K562 (cell line): Measurements from ENCODE around the gene SLC12A9. TPM values are rescaled to one million over a fixed set of nuclear protein-coding genes. Genes with fewer than 3 reads are reported as not detected.

ENCODE experiments used
- ATAC-seq: fragments of 200-7000 bp; cut with Tn5 transposase; 3 replicates; pipeline ENCODE4 v1.9.1; 2020; ENCODE audit warnings: moderate library complexity
- BruUV-seq: library from RNA; stranded (reverse); fragments of 400-500 nt; replicated peaks from 2 replicates; lab custom pipeline; 2021; lab: Mats Ljungman, UMichigan
- CTCF ChIA-PET: fragments of 300-600 bp; formaldehyde crosslinking; extraction: SDS; loops from one replicate; lab custom pipeline; 2021; ENCODE audit warnings: low intra/inter-chr PET ratio; lab: Yijun Ruan, JAX
- POLR2A ChIA-PET: fragments of 300-600, 350-650 bp; sonication (Branson Sonifier 250); formaldehyde crosslinking; extraction: SDS; loops from one replicate; lab custom pipeline; 2021; ENCODE audit warnings: antibody characterized with exemption, inconsistent platforms; lab: Yijun Ruan, JAX
- DNase-seq, 4 experiments: peaks; one replicate each; pipeline versions ENCODE4 v3.0.0 to v3.0.0-alpha.2; 2011 to 2018; ENCODE audit warnings: low spot score in 3 of 4, mixed read lengths in 3 of 4; ENCODE audit errors: extremely low read depth in 1 of 4
- FAIRE-seq: peaks from 2 replicates; lab custom pipeline; 2011; peaks lifted over from hg19 to GRCh38; lab: Jason Lieb, UNC
- H2AFZ ChIP-seq: 2 replicates; pipeline ENCODE4 v1.6.0; 2011; ENCODE audit warnings: low read depth, low read length, control low read depth, inconsistent platforms
- H3K27ac ChIP-seq: fragments of 200-600 bp; 3 replicates; pipeline ENCODE4 v1.8.0; 2011; ENCODE audit warnings: low read depth, mild to moderate bottlenecking, control low read depth, inconsistent platforms, low read length, moderate library complexity, mixed read lengths; ENCODE audit errors: extremely low read depth
- H3K27me3 ChIP-seq, 2 experiments: fragments of 300-600 bp in 1 of 2; 2 replicates in 1 of 2; 3 replicates in 1 of 2; pipeline versions ENCODE4 v1.6.0 to v1.8.0; 2011; ENCODE audit warnings: inconsistent platforms in 2 of 2, low read length in 2 of 2, mild to moderate bottlenecking in 1 of 2, mixed read lengths in 1 of 2, moderate library complexity in 1 of 2; ENCODE audit not compliant: control insufficient read depth in 2 of 2, insufficient read depth in 2 of 2
- H3K36me3 ChIP-seq: fragments of 300-600 bp; 3 replicates; pipeline ENCODE4 v1.8.0; 2011; ENCODE audit warnings: mild to moderate bottlenecking, low read length, inconsistent platforms; ENCODE audit not compliant: control insufficient read depth, insufficient read depth
- H3K4me1 ChIP-seq, 2 experiments: fragments of 200-600 bp in 1 of 2; replicated peaks in 1 of 2; 2 replicates in 1 of 2; 3 replicates in 1 of 2; pipeline versions ENCODE4 v1.5.1 to v1.8.0; 2011; ENCODE audit warnings: inconsistent platforms in 2 of 2, low read length in 2 of 2, mild to moderate bottlenecking in 1 of 2, mixed read lengths in 1 of 2, moderate library complexity in 1 of 2; ENCODE audit not compliant: control insufficient read depth in 2 of 2, insufficient read depth in 2 of 2
- H3K4me2 ChIP-seq: 2 replicates; pipeline ENCODE4 v1.6.1; 2011; ENCODE audit warnings: low read length, control low read depth, inconsistent platforms, mixed read lengths; ENCODE audit not compliant: insufficient read depth
- H3K4me3 ChIP-seq: fragments of 200-600 bp; sonication (generic), shearing (Covaris generic); 2 replicates; pipeline ENCODE4 v1.5.1; 2016; ENCODE audit warnings: control low read depth, inconsistent platforms
- H3K79me2 ChIP-seq: fragments of 200-600 bp; 3 replicates; pipeline ENCODE4 v1.8.0; 2011; ENCODE audit warnings: low read length, inconsistent platforms; ENCODE audit not compliant: control insufficient read depth, insufficient read depth
- H3K9ac ChIP-seq, 2 experiments: 2 replicates each; pipeline versions ENCODE4 v1.6.0 to v1.6.1; 2011; ENCODE audit warnings: low read depth in 2 of 2, low read length in 2 of 2, control low read depth in 1 of 2, inconsistent platforms in 1 of 2, mild to moderate bottlenecking in 1 of 2, mixed read lengths in 1 of 2; ENCODE audit not compliant: insufficient read depth in 1 of 2
- H3K9me1 ChIP-seq: one replicate; pipeline ENCODE4 v1.6.0; 2011; ENCODE audit warnings: inconsistent platforms, mild to moderate bottlenecking, low read length, moderate library complexity; ENCODE audit not compliant: control insufficient read depth, insufficient read depth
- H3K9me3 ChIP-seq: replicated peaks from 2 replicates; pipeline ENCODE4 v1.5.1; 2011; ENCODE audit warnings: low read depth, low read length, inconsistent platforms; ENCODE audit not compliant: control insufficient read depth, insufficient read depth
- H4K20me1 ChIP-seq: replicated peaks from 2 replicates; pipeline ENCODE4 v1.6.1; 2011; ENCODE audit warnings: low read length, inconsistent platforms, mixed read lengths; ENCODE audit not compliant: control insufficient read depth, insufficient read depth
- ELF1 ChIP-seq: fragments of 200-800 bp; sonication (Bioruptor generic); IDR thresholded peaks from 2 replicates; pipeline ENCODE4 v1.6.1; 2016; ENCODE audit warnings: missing genetic modification characterization, missing compliant biosample characterization
- ETV5 ChIP-seq: sonication (generic); formaldehyde crosslinking; IDR thresholded peaks from 2 replicates; pipeline ENCODE4 v1.4.0; 2020; ENCODE audit warnings: low read depth, mild to moderate bottlenecking, missing genetic modification reagents
- FOXP1 ChIP-seq: sonication (generic); formaldehyde crosslinking; IDR thresholded peaks from 2 replicates; pipeline ENCODE4 v1.8.0; 2022; ENCODE audit warnings: mild to moderate bottlenecking, missing genetic modification reagents
- KDM2B ChIP-seq: fragments of 250-450 bp; sonication (Bioruptor Pico); IDR thresholded peaks from 2 replicates; pipeline ENCODE4 v1.8.0; 2021; ENCODE audit warnings: mild to moderate bottlenecking, moderate library complexity
- NFATC3 ChIP-seq: fragments of 450-650 bp; IDR thresholded peaks from 2 replicates; pipeline ENCODE4 v1.6.1; 2017; ENCODE audit warnings: mild to moderate bottlenecking
- STAT5A ChIP-seq: IDR thresholded peaks from 2 replicates; pipeline ENCODE4 v1.6.1; 2012; ENCODE audit warnings: low read length, inconsistent platforms, borderline replicate concordance
- TAL1 ChIP-seq: fragments of 450-650 bp; IDR thresholded peaks from 2 replicates; pipeline ENCODE4 v1.6.1; 2016; ENCODE audit warnings: mild to moderate bottlenecking
- TEAD4 ChIP-seq, 2 experiments: sonication (generic) in 1 of 2; formaldehyde crosslinking in 1 of 2; IDR thresholded peaks; 2 replicates each; pipeline versions ENCODE4 v1.6.1 to v1.8.0; 2012 to 2022; ENCODE audit warnings: borderline replicate concordance in 1 of 2, inconsistent platforms in 1 of 2, low read length in 1 of 2, mild to moderate bottlenecking in 1 of 2, missing genetic modification reagents in 1 of 2
- THAP12 ChIP-seq: fragments of 250-450 bp; sonication (Bioruptor Pico); IDR thresholded peaks from 2 replicates; pipeline ENCODE4 v1.9.0; 2021; ENCODE audit warnings: mild to moderate bottlenecking, inconsistent platforms
- ZFX ChIP-seq: sonication (generic); formaldehyde crosslinking; IDR thresholded peaks from 2 replicates; pipeline ENCODE4 v1.8.0; 2022; ENCODE audit warnings: mild to moderate bottlenecking, missing genetic modification reagents, moderate library complexity
- ZNF518B ChIP-seq: fragments of 250-450 bp; sonication (Bioruptor Pico); IDR thresholded peaks from 2 replicates; pipeline ENCODE4 v1.5.0; 2021; ENCODE audit warnings: mild to moderate bottlenecking, moderate library complexity
- ZNF77 ChIP-seq: fragments of 250-450 bp; sonication (Bioruptor Pico); IDR thresholded peaks from 2 replicates; pipeline ENCODE4 v1.5.0; 2020
- WGBS: fragments of 100-300 bp; shearing (Covaris generic); methylation state at CpG from one replicate; pipeline ENCODE4 v1.1.6; 2016; ENCODE audit warnings: low coverage, mixed read lengths; ENCODE audit not compliant: insufficient coverage; ENCODE audit errors: missing lambda C conversion rate; 5-methylcytosine and 5-hydroxymethylcytosine counted together
- in situ Hi-C: fragments of 300-500 bp; cut with MboI; formaldehyde crosslinking; loops from 4 replicates; pipeline ENCODE4 v1.15.0; 2018; ENCODE audit warnings: inconsistent platforms, mixed read lengths
- intact Hi-C: fragments of 100-400 bp; cut with micrococcal nuclease; formaldehyde crosslinking; loops from 2 replicates; pipeline ENCODE4 v1.14.2; 2022
- polyA plus RNA-seq, 8 experiments: library from polyadenylated mRNA; depleted of rRNA in 4 of 8; stranded (reverse) in 5 of 8; unstranded in 3 of 8; fragments of >200 nt; fragmentation: Nextera tagmentation in 2 of 8; fragmentation: Illumina TruSeq in 1 of 8; extraction: Ambion mirVana in 2 of 8; extraction: Trizol in 1 of 8; gene quantifications; 2 replicates each; pipeline versions ENCODE4 v1.2.1 to v1.2.3, GENCODE V29; 2011 to 2014; ENCODE audit warnings: inconsistent platforms in 1 of 8, missing spikeins in 1 of 8
- total RNA-seq, 7 experiments: library from RNA; depleted of rRNA in 6 of 7; stranded (reverse); fragments of >200 nt in 6 of 7; fragmentation: Illumina TruSeq in 2 of 7; extraction: Trizol in 2 of 7; gene quantifications; 2 replicates each; pipeline versions ENCODE4 v1.2.1 to v1.2.3, GENCODE V29; 2011 to 2021; ENCODE audit warnings: low replicate concordance in 1 of 7

The SLC12A9 gene
- total and polyA plus RNA-seq, 9 of the 15 experiments (the other 6 are each of a cell fraction or from before 2014, with no cell fraction given) = 0.06 to 20.2 (median 10.7) TPM

- no peak for TF ChIP-seq ZNF77 (CRISPR knock-in tag)
- TF ChIP-seq KDM2B (CRISPR knock-in tag) = no peak
- no peak for TF ChIP-seq ELF1 (tag)
- TF ChIP-seq STAT5A = no peak
- TF ChIP-seq, all 486 proteins: peak for 0
Measured at GRCh38 chr7:100893318-100893895, 40.9 kb downstream of the SLC12A9 start (continued).

GRCh38 chr7:100893910-100894721 is 41.6 kb downstream of the SLC12A9 start:
- no TSS peak for BruUV-seq
- TF ChIP-seq ETV5 (CRISPR knock-in tag) = no peak
- no peak for TF ChIP-seq ZNF518B
- TF ChIP-seq FOXP1 (CRISPR knock-in tag) = no peak
- no peak; the same call in 1 of the 2 replicates for TF ChIP-seq ZFX (CRISPR knock-in tag)
- peak; percentile 21; the same call in 1 of the 2 replicates for TF ChIP-seq THAP12
- no peak for TF ChIP-seq TEAD4 (IDR thresholded peaks at IDR 0.05; ENCODE audit: low read length)
- TF ChIP-seq TEAD4 (CRISPR knock-in tag; IDR thresholded peaks at IDR 0.05; ENCODE audit: borderline replicate concordance) = no peak
- peak; percentile 29; the same call in 1 of the 2 replicates for TF ChIP-seq TAL1
- no peak for TF ChIP-seq NFATC3

More at GRCh38 chr7:100893910-100894721, 41.6 kb downstream of the SLC12A9 start:
- Histone ChIP-seq H3K27ac (no peak overlapping the region; the same call in 1 of the 3 replicates), H3K4me2 (peak overlapping the region; percentile 71), H3K4me1 (peaks cover 33 to 91% of the 10 kb centered on the region in 2 experiments), H2AFZ (peak overlapping the region; percentile 75), H3K4me3 (peak overlapping the region; percentile 52), H3K9ac (peak overlapping the region; percentile 52 to 90), H3K9me1 (no peaks in the 10 kb centered on the region), H4K20me1 (no peaks in the 10 kb centered on the region), H3K9me3 (no peaks in the 10 kb centered on the region), H3K36me3 (no peaks in the 10 kb centered on the region; the same call in 2 of the 3 replicates), H3K79me2 (peaks cover 10% of the 10 kb centered on the region), H3K27me3 (no peaks in the 10 kb centered on the region)
- ChIA-PET CTCF (interaction anchor here (0.6 to 2.3 kb wide), 7 partner anchors 165 to 645 kb away, joined by 3 to 28 read pairs (median 5); no protein-coding TSS in a partner anchor), POLR2A (interaction anchor here (0.9 to 1.8 kb wide), 2 partner anchors 19 to 20 kb away, joined by 3 to 6 read pairs; partner anchors contain the start of gene SRRT)
- peak in 3 of 4 experiments; percentile 12 to 70 (median 30) for DNase-seq
- FAIRE-seq = peak; percentile 35
- intact Hi-C loops (no loop called here), in situ Hi-C loops (loop anchor here (5.0 kb wide), 1 partner anchor 163 kb away; no protein-coding TSS in a partner anchor)
- ATAC-seq = no peak
- 33% methylated on average over 32 of the region's 40 CpGs for WGBS
